Renal cortex interstitium (tissue), 15 donors: ENCODE data around the gene NOTUM. TPM values are rescaled to one million over a fixed set of nuclear protein-coding genes. Genes with fewer than 3 reads are reported as not detected.

Experiments used
- DNase-seq, 11 donors: peaks; one replicate each; pipeline ENCODE4 v3.0.0-alpha.2; 2013; ENCODE audit warnings: low read depth in 9 of 11, low spot score in 4 of 11; ENCODE audit errors: extremely low read depth in 1 of 11
- long read RNA-seq, 16 experiments: transcript quantifications; one replicate each; lab custom pipeline, GENCODE V29; 2026
- polyA plus RNA-seq, 3 donors: library from polyadenylated mRNA; unstranded; fragments of 120-200 nt; gene quantifications; one replicate each; pipeline ENCODE4 v1.2.1, GENCODE V29; 2013; ENCODE audit not compliant: insufficient read length in 3 of 3

The NOTUM gene
- polyA plus RNA-seq, result 1 to 10 TPM; 1.9 to 3.5 (median 3.3) TPM
- long read RNA-seq, donor 1, result 0 reads
- long read RNA-seq, donor 2, partial matches to known transcripts, result 0 of 1 reads
- long read RNA-seq, donor 2, other reads (novel, unspliced or antisense), result 0 of 1 reads
- long read RNA-seq, donor 3, result 0 reads
- long read RNA-seq, donor 4, partial matches to known transcripts, result 100 of 122 reads
- long read RNA-seq, donor 4, other reads (novel, unspliced or antisense), result 22 of 122 reads
- long read RNA-seq, donor 5, result 0 reads
- long read RNA-seq, donor 6, result 0 reads
- long read RNA-seq, donor 7, partial matches to known transcripts, result 0 of 1 reads
- long read RNA-seq, donor 7, other reads (novel, unspliced or antisense), result 0 of 1 reads
- long read RNA-seq, donor 8, result 0 reads
- long read RNA-seq, donor 9, partial matches to known transcripts, result 6 of 6 reads
- long read RNA-seq, donor 9, other reads (novel, unspliced or antisense), result 0 of 6 reads
- long read RNA-seq, donor 10, partial matches to known transcripts, result 0 of 1 reads
- long read RNA-seq, donor 10, other reads (novel, unspliced or antisense), result 0 of 1 reads
- long read RNA-seq, donor 11, result 0 reads
- long read RNA-seq, donor 12, result 0 reads
- long read RNA-seq, donor 13, result 0 reads
- long read RNA-seq, donor 14, result 0 reads
- long read RNA-seq, donor 15, result 0 reads
- long read RNA-seq, donor 16, partial matches to known transcripts, result 0 of 1 reads
- long read RNA-seq, donor 16, other reads (novel, unspliced or antisense), result 0 of 1 reads

DNA sequence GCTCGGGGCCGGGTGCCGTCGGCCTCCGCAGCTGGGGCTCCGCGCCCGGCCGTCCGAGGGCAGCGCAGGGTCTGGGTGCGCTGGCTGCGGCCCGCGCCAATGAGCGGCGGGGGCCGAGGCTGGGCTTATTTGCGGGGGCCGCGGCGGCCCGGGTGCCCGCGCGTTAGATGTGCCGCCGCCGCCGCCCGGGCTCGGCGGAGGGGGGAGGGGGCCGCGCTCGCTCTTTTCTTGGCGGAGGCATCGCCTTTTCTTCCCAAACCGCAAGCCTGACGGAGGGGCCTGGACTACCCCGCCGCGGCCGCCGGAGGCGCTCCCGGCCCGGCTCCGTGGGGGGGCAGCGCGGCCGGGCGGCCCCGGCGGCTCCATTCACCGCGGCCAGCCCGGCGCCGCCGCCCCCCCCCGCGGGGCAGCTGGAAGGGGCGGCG is at the start of gene NOTUM:
NOTUM (minus strand) TSS at position 101 of the 425 bp plus-strand sequence. CDS start 278 bp downstream, outside the sequence.
- DNase-seq, result no peak

GRCh38 chr17:82009413-82009812 is 48.4 kb upstream of the NOTUM start:
- DNase-seq, result no peak

GRCh38 chr17:82008941-82009405 is 48.0 kb upstream of the NOTUM start:
- DNase-seq, result no peak

- no peak for DNase-seq
Measured at GRCh38 chr17:82008258-82008940, 47.4 kb upstream of the NOTUM start.

DNA sequence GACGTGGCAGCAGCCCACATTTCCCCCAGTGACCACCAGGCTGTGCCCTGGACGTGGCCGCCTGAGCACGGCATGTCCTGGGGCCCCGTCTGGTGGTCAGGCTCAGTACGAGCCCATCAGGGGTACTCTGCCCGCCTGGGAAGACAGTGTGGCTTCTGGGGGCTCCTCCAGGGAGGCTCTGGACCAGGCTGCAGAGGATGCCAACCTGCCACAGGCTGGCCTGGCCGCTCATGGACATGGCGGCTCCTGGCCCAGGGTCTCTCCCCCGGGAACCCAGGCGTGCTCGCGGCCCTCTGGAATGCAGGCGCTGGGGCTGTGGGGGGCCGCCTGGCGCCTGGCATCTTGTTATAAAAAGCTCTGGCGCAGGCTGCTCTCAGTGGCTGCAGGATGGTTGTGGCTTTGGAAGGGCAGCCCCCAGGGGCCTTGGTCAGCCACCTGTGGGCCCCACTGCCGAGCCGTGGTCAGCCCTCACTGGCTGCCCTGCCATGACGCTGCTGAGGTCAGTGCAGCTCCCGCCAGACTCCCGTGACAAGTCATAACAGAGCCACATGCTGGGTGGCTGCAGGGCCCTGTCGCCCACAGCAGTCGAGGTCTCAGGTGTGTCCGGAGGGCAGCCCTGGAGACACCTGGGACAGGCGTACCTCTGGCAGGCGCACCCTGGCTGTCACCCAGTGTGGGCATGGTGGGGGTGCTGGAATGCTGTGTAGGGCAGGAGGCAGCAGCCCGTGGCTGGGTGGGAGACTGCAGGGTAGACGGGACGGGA is 46.7 kb upstream of the NOTUM start:
- no peak for DNase-seq

DNA sequence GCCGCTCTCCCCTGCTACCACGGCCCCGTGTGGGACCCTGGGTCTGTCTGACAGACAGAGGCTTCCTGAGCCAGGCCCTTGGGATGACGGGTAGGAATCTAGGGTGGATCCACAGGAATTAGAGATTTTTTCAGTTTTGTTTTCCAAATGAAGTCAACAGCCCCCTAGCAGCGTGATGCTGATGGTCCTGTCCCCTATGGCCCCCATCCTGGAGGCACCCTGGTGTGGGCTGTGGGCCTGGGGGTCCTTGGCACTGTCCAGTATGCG is 46.2 kb upstream of the NOTUM start:
- DNase-seq, result no peak

DNA sequence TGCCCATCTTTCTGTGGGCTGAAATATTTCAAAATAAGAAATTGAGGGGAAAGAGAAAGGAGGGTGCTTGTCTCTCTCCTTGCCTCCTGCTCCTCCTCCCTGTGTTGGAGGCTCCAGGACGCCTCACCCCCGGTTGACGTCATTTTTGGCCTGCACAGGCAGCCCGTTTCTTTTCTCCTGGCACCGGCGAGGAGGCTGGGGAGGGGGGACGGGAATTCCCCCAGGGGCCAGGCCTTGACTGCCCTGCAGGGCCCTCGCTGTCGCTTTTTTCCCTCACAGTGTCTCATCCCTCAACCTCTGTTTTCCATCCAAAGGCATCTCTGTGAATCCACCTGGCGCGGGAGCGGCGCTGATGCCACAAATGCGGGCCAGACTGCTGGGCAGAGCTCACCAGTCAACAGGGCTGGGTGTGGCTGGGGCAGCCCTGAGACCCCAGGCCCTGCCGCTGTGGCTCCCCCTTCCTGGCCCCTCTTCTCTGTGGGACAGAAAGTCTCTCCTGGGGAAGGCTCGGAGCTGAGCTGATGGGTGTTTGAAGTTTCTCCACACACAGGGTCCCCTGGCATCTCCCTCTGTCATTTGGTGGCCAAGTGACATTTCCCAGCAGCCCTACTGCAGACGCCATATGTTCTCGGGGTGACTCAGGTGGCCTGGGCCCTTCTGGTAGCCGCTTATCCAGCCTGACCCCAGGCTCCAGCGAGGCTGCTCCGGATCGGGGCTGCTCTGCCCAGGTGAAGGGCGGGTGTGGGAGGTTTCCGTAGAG is 45.7 kb upstream of the NOTUM start:
- DNase-seq, result no peak

DNA sequence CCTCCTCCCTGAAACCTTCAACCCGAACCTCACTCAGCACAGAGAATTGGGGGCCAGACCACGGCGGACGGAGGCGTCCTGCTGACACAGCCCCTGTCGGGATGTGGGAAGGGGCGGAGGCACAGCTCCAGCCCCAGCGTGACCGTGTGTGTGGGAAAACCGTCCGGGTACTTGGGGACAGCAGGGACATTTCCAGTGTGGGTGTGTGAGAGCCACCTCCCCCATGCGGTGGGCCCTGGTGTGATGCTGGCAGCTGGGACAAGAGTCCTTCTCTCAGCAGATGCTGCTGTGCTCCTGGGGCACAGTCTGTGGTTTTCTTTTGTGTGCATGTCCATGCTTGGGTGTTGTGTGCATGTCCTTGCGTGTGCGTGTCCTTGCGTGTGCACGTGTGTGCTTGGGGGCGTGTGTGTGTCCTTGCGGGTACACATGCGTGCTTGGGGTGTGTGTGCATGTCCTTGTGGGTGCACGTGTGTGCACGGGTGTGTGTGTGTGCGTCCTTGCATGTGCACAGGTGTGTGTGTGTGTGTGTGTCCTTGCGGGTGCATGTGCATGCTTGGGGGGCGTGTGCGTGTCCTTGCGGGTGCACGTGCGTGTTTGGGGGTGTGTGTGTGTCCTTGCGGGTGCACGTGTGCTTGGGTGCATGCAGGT is 44.8 kb upstream of the NOTUM start:
- DNase-seq, result no peak

- no peak for DNase-seq
Measured at GRCh38 chr17:82004517-82005455, 43.8 kb upstream of the NOTUM start.

DNA sequence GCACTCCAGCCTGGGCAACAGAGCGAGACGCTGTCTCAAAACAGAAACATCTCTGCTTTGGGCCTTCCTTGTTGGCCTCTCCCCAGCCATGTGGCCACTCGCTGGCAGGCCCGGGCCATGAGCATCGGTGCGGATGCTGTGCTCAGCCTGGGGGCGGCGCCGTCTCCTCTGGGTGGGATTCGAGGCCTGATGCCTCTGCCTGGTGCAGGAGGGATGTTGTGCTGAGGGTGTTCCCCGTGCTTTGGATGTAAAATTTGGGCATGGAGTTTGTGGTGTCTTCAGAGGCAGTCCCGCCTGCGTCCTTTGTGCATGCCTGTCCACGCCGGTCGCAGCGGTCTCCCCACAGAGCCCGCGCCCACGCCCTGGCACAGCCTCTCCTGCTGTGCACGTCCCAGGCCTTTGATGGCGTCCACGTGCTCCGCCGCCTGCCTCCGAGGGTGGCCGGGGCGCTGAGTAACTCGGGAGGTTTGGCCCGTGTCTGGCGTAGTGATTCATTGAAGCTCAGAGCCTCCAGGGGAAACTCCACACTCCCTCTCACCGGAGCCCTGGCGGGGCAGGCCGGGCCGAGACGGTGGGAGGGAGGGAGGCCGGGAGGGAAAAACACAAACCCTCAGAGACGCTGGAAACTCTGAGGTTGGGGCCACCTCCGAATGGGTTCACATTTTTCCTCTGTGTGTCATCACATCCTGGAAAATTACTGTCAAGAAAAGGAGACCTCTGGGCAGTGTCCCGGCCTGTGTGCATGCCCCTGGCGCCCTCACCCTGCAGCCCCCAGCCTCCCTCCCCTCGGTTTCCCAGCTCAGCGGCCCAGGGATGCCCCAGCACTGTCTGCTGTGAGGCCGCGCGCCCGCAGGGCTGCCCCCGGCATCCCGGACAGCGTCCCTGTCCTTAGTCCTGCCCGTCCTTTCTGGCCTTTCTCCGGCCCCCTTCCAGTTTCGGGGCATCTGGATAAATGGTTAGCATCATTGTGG is 42.7 kb upstream of the NOTUM start:
- DNase-seq, result no peak

- DNase-seq, result no peak
Measured at GRCh38 chr17:82001571-82002056, 40.6 kb upstream of the NOTUM start.

DNA sequence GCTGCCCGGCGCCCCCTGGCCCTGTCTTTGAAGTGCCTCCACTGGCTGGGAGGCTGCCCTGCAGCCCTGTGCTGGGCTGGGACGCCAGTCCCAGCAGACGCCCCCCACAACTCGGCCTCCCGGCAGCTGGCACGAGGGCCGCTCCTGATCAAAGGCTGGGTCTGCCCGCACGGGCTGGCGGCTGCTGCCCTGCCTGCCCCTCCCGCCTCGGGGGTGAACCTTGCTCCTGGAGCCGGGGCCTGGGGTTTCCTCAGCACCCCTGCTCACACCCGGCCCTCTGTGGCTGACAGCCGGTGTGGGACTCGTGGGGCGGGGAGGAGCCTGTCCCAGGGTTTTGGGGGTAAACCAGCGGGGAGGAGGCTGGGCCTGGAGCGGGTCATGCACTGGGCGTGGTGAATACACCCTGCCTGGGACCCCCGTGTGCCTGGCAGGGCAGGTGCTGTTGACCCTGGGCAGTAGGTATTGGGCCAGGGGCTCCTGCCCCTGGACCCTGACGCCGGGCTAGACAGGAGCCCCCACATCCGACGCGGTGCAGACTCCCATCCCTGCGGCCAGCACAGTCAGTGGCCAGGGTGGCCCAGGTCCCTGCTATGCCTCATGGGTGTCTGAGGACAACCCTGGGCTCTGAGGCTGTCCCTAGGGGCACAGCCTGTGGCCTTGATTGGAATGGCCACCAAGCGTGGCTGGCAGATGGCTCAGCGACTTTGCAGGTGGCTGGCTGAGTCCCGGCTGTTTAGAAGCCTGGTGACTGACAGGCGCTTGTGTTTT is 40.0 kb upstream of the NOTUM start:
- DNase-seq, result no peak

GRCh38 chr17:81999976-82000802 is 39.2 kb upstream of the NOTUM start:
- DNase-seq, result no peak

- DNase-seq, result no peak
Measured at GRCh38 chr17:81999587-81999975, 38.6 kb upstream of the NOTUM start.
